Esophagus muscularis mucosa (tissue), 3 donors: ENCODE data around the gene COL26A1.

Experiments
- CTCF ChIP-seq, 3 experiments: fragments of 200-600 bp in 2 of 3; fragments of 450-650 bp in 1 of 3; sonication (generic) in 2 of 3; IDR thresholded peaks; one replicate each; pipeline ENCODE4 v1.5.1; 2017 to 2019; ENCODE audit warnings: antibody characterized with exemption in 3 of 3, mild to moderate bottlenecking in 2 of 3, moderate library complexity in 1 of 3
- POLR2A ChIP-seq: fragments of 450-650 bp; IDR thresholded peaks from one replicate; pipeline ENCODE4 v1.6.1; 2017; ENCODE audit warnings: antibody characterized with exemption, moderate library complexity, mild to moderate bottlenecking, low read depth
- POLR2AphosphoS5 ChIP-seq, 2 donors: sonication (generic); formaldehyde crosslinking; IDR thresholded peaks; one replicate each; pipeline ENCODE4 v1.6.1; 2017; ENCODE audit warnings: antibody characterized with exemption in 2 of 2

- TF ChIP-seq CTCF (IDR thresholded peaks at IDR 0.05) (no peak), POLR2A (no peak), POLR2AphosphoS5 (IDR thresholded peaks at IDR 0.05) (no peak)
Measured at GRCh38 chr7:101436857-101437576, 74.3 kb downstream of the COL26A1 start.
